GM10266 (cell line): ENCODE results near the gene BLACAT1.
"Not testable (repeated sequence)": the region's sequence is repeated elsewhere in the genome, so short reads cannot be mapped to it uniquely, and the experiment has no call there.

Experiments
- DNase-seq: peaks from one replicate; pipeline ENCODE4 v3.0.0; 2012; ENCODE audit errors: extremely low spot score
- TF ChIP-seq, protein P1 (sequence below): IDR thresholded peaks from 2 replicates; pipeline ENCODE4 v1.5.1; 2012; ENCODE audit warnings: mild to moderate bottlenecking, low read depth; ENCODE audit not compliant: control insufficient read depth, insufficient read depth; ENCODE audit errors: missing control alignments

BLACAT1 gene

DNA sequence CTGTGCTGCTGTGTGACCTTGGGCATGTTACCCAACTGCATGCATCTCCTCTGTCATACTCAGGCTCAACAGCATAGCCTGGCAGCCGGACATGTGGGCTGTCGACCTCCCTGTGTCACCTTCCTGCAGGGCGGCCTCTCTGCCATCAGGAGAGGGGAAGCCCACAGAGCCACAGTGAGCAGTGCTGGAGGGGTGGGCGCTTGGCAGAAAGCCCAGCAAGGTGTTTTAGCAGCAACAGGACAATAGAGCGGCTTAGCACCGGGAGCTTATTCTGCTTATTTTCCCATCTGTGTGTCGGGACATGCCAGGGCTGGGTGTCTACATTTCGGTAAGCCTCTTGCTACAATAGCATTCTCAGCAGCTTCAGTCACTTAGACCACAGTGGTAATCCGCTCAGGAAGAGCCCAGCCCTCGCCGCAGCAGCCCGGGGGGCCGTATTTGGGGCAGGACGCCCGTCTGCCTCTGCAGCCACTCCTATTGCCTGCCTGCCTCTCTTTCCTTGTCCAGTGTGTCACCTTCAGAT lies 25.8 kb upstream of the BLACAT1 start:
- TF ChIP-seq, protein P1, sequence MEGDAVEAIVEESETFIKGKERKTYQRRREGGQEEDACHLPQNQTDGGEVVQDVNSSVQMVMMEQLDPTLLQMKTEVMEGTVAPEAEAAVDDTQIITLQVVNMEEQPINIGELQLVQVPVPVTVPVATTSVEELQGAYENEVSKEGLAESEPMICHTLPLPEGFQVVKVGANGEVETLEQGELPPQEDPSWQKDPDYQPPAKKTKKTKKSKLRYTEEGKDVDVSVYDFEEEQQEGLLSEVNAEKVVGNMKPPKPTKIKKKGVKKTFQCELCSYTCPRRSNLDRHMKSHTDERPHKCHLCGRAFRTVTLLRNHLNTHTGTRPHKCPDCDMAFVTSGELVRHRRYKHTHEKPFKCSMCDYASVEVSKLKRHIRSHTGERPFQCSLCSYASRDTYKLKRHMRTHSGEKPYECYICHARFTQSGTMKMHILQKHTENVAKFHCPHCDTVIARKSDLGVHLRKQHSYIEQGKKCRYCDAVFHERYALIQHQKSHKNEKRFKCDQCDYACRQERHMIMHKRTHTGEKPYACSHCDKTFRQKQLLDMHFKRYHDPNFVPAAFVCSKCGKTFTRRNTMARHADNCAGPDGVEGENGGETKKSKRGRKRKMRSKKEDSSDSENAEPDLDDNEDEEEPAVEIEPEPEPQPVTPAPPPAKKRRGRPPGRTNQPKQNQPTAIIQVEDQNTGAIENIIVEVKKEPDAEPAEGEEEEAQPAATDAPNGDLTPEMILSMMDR = no peak
- DNase-seq = no peak

DNA sequence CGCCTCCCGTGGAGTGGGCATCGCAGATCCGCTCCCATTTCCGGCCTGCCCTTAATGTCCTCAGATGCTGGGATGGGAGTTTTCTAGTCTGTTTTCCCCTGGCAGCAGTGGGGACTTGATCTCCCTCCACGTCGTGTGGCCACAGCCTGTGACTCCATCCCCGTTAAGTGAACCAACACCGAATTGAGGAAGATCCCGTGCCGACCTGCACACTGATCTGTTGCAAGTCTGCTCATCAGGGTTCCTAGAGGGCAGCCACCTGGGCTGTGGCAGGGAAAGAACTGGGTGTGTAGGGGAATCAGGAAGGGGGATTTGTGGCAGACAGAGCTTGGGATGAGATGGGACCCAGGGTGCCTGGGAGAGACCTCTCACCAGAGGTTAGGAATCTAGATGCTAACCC lies 25.4 kb upstream of the BLACAT1 start:
- TF ChIP-seq, protein P1 = no peak
- DNase-seq = no peak

DNA sequence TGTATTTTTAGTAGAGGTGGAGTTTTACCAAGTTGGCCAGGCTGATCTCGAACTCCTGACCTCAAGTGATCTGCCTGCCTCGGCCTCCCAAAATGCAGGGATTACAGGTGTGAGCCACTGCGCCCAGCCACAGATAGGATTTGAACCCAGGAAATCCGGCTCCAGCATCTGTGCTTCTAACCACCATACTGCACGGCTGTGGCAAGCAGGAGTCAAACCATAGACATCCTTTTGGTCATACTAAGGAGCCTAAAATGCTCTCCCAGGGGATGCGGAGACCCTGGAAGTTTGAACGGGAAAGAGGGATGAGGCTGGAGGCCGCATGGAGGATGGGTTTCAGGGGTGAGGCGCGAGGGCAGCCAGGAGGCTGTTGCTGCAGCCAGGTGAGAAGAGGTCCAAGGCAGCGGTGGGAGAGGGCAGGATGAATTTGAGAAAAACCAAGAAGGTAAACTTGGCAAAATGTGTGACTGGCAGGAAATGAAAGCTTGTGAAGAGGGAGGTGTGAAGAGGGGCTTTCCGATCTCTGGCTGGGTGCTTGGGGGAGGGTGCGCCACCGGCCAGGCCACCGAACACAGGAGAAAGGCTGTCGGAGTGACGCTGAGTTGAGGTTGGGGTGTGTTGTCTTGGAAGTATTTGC lies 24.6 kb upstream of the BLACAT1 start:
- DNase-seq = peak; percentile 80

DNA sequence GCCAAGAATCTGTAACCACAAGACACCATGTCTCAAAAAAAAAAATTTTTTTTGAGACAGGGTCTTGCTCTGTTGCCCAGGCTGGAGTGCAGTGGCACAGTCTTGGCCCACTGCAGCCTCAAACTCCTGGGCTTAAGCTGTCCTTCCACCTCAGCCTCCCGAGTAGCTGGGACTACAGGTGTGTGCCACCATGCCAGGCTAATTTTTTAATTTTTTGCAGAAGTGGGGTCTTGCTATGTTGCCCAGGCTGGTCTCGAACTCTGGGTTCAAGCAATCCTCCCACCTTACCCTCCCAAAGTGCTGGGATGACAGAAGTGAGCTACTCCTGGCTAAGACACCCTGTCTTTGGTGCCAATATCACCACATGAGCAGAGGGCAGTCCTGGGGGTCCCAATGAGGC lies 23.1 kb upstream of the BLACAT1 start:
- not testable (repeated sequence) for DNase-seq

More for the DNA sequence above, 24.6 kb upstream of the BLACAT1 start:
- TF ChIP-seq, protein P1 = no peak

DNA sequence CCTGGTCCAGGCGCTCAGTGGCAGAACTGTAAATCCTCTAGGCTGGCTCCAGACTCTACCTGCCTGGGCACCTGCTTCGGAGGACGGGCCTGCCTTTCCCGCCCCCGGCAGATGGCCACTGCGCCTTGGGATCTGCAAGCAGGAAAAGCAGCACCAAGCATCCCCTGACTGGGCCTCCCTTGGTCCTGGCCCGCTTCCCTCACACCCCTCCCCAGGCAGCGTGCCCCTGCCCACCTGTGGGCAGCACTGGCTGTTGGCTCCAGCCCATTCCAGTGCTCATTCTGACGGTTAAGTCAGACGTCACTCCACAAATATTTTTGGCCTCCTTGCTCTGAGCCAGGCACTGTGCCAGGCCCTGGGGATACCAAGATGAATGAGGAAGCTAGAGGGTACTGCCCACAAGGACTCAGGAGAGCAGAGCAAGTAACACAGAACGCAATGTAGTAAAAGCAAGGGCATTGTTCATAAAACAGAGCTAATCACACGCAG lies 22.0 kb upstream of the BLACAT1 start:
- DNase-seq = no peak
- TF ChIP-seq, protein P1 = no peak

DNA sequence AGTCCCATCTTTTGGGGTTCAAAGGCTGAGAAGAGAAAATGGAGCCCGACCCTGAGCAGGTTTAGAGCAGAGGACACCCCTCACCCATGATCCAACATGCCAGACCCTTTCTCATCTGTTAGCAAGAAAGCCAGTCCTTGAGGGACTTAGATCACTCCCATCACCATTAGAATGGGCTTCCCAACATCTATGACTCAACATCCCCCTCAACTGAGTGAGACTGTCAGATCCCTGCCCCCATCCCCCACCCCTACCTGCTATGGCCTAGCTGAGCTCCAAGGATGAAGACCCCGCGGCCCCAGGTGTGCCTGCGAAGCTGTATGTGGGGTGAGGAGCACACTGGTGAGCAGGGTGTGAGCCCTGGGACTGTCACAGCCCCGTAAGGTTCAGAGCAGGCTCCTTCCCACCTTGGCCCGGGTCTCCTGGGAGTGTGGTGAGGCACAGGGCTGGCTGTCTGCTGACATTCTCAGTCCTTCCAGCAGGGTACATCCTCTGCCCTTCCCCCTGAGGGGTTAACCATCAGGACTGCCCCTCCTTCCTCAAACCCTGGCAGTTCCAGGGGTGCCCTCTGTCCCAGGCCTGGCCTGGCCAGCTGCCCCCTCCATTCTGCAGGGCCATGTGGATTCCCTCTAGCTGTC lies 21.4 kb upstream of the BLACAT1 start:
- TF ChIP-seq, protein P1 = no peak
- DNase-seq = no peak

DNA sequence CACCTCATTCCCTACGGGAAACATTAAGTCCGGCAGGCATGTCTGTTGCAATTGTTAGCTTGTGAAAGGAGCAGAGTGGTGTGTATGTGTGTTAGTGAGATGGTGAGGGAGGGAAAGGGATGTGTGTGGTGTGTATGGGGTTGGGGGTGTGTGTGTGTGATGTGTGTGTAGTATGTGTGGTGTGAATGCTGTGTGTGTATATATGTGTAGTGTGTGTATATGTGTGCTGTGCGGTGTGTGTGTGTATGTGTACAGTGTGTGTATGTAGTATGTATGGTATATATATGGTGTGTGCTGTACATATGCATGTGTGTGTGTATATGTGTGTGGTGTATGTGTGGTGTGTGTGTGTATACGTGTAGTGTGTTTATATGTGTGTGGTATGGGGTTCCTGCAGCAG lies 20.8 kb upstream of the BLACAT1 start:
- DNase-seq = no peak
- TF ChIP-seq, protein P1 = no peak

DNA sequence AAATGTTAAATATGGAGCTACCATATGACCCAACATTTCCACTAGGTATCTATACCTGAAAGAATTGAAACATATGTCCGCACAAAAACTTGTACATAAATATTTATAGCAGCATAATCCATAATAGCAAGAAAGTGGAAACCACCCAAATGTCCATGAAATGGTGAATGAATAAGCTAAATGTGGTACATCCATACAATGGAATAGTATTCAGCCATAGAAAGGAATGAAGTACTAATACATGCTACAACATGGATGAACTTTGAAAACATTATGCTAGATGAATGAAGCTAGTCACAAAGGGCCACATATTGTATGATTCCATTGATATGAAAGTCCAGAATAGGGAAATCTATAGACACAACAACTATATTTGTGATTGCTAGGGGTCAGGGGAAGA lies 20.0 kb upstream of the BLACAT1 start:
- TF ChIP-seq, protein P1 = no peak
- DNase-seq = no peak
